Thyroid gland (tissue), 4 donors: ENCODE results near the gene ARHGAP22.

ENCODE experiments used
- POLR2A ChIP-seq, 2 donors: fragments of 450-650 bp; IDR thresholded peaks; one replicate each; pipeline ENCODE4 v1.6.1; 2017; ENCODE audit warnings: antibody characterized with exemption in 2 of 2, mild to moderate bottlenecking in 2 of 2, moderate library complexity in 1 of 2
- TF ChIP-seq, protein P1 (sequence below), 6 experiments: fragments of 200-600 bp in 3 of 6; fragments of 450-650 bp in 3 of 6; sonication (generic) in 3 of 6; IDR thresholded peaks; one replicate each; pipeline ENCODE4 v1.5.1; 2016 to 2019; ENCODE audit warnings: antibody characterized with exemption in 6 of 6, mild to moderate bottlenecking in 2 of 6, inconsistent platforms in 1 of 6, moderate library complexity in 1 of 6

GRCh38 chr10:48535416-48536155 lies 69.3 kb downstream of the ARHGAP22 start:
- TF ChIP-seq POLR2A (IDR thresholded peaks at IDR 0.05): no peak
- TF ChIP-seq, protein P1, sequence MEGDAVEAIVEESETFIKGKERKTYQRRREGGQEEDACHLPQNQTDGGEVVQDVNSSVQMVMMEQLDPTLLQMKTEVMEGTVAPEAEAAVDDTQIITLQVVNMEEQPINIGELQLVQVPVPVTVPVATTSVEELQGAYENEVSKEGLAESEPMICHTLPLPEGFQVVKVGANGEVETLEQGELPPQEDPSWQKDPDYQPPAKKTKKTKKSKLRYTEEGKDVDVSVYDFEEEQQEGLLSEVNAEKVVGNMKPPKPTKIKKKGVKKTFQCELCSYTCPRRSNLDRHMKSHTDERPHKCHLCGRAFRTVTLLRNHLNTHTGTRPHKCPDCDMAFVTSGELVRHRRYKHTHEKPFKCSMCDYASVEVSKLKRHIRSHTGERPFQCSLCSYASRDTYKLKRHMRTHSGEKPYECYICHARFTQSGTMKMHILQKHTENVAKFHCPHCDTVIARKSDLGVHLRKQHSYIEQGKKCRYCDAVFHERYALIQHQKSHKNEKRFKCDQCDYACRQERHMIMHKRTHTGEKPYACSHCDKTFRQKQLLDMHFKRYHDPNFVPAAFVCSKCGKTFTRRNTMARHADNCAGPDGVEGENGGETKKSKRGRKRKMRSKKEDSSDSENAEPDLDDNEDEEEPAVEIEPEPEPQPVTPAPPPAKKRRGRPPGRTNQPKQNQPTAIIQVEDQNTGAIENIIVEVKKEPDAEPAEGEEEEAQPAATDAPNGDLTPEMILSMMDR (IDR thresholded peaks at IDR 0.05): no peak
